ENCODE data around the gene BCL2L1. TPM values are rescaled to one million over a fixed set of nuclear protein-coding genes. Genes with fewer than 3 reads are reported as not detected.

Gene BCL2L1
- total and polyA plus RNA-seq, 2 donors (not counting 3 experiments of a cell fraction or from before 2014, with no cell fraction given) = 78.0 to 101 TPM

GRCh38 chr20:31689141-31689540 lies 33.5 kb downstream of the BCL2L1 start:
- no TSS peak for BruUV-seq (replicated peaks)
- intact Hi-C loops (cut with micrococcal nuclease) = no loop called here
- POLR2A ChIA-PET = interaction anchor here (0.7 kb wide), 1 partner anchor 28 kb away, joined by 3 read pairs; no protein-coding TSS in a partner anchor

More at GRCh38 chr20:31689141-31689540, 33.5 kb downstream of the BCL2L1 start:
- Histone ChIP-seq H4K20me1 (replicated peaks; ENCODE audit: control insufficient read depth, extremely low read depth, insufficient read depth, low read length) (no peaks in the 10 kb centered on the region), H2AFZ (ENCODE audit: low read depth, low read length) (no peak overlapping the region), H3K79me2 (ENCODE audit: control insufficient read depth, insufficient read depth, low read length) (peaks cover 83% of the 10 kb centered on the region), H3K4me1 (ENCODE audit: control insufficient read depth, extremely low read depth, insufficient read depth, low read length) (peaks cover 5% of the 10 kb centered on the region), H3K27ac (ENCODE audit: insufficient read depth, low read depth, low read length) (no peak overlapping the region), H3K4me3 (replicated peaks in 1 of 3; ENCODE audit: insufficient read depth in 1 of 3, low read depth in 1 of 3, low read length in 3 of 3) (no peak overlapping the region), H3K9ac (replicated peaks; ENCODE audit: extremely low read depth, insufficient read depth, low read length) (no peak overlapping the region), H3K4me2 (ENCODE audit: insufficient read depth, low read length) (no peak overlapping the region), H3K36me3 (ENCODE audit: control insufficient read depth in 2 of 2, extremely low read depth in 1 of 2, insufficient read depth in 2 of 2, low read length in 2 of 2) (peaks cover 0 to 12% of the 10 kb centered on the region in 2 experiments), H3K9me3 (replicated peaks; ENCODE audit: control insufficient read depth, insufficient read depth, low read length) (no peaks in the 10 kb centered on the region), H3K27me3 (ENCODE audit: control insufficient read depth in 2 of 2, insufficient read depth in 2 of 2, low read length in 2 of 2) (no peaks in the 10 kb centered on the region), H3K9me1 (replicated peaks; ENCODE audit: control insufficient read depth, extremely low read depth, insufficient read depth, low read length) (no peaks in the 10 kb centered on the region)
- TF ChIP-seq EZH2 (IDR thresholded peaks at IDR 0.05; ENCODE audit: borderline replicate concordance, low read depth, low read length, severe bottlenecking) (no peak), FOS (IDR thresholded peaks at IDR 0.05; ENCODE audit: borderline replicate concordance, insufficient read depth, low read length) (no peak), POLR2A (IDR thresholded peaks at IDR 0.05; ENCODE audit: low read depth, low read length) (no peak), MYC (IDR thresholded peaks at IDR 0.05; ENCODE audit: low read depth, low read length) (no peak), POLR2AphosphoS5 (IDR thresholded peaks at IDR 0.05; ENCODE audit: insufficient read depth, low read depth, low read length) (no peak), JUN (IDR thresholded peaks at IDR 0.05; ENCODE audit: borderline replicate concordance, insufficient read depth, insufficient read length, low read depth) (no peak), GATA2 (IDR thresholded peaks at IDR 0.05; ENCODE audit: insufficient read depth, insufficient read length, low read depth, low read length) (no peak), CTCF (IDR thresholded peaks at IDR 0.05; ENCODE audit: extremely low read depth in 1 of 2, insufficient read depth in 1 of 2, low read depth in 1 of 2, low read length in 2 of 2) (no peak), MAX (IDR thresholded peaks at IDR 0.05; ENCODE audit: insufficient read depth, insufficient read length) (no peak)
- DNase-seq (ENCODE audit: low read depth, low spot score) (no peak), FAIRE-seq (no peak)
- dilution Hi-C loops (cut with MboI; ENCODE audit: extremely low pct_ligation_motif_present, low sequenced_read_pairs) = no loop called here
- CTCF ChIA-PET = interaction anchor here (1.7 to 2.4 kb wide), 2 partner anchors 27 to 34 kb away, joined by 7 to 10 read pairs; no protein-coding TSS in a partner anchor

All from endothelial cell of umbilical vein (primary cell).